K562 (cell line): Measurements from ENCODE around the gene VENTX.

Experiments used
- CHCHD3 ChIP-seq: fragments of 250-450 bp; sonication (Bioruptor Pico); IDR thresholded peaks from 2 replicates; pipeline ENCODE4 v2.1.2; 2022; ENCODE audit warnings: mild to moderate bottlenecking
- CTCF ChIP-seq, 3 experiments: IDR thresholded peaks in 2 of 3; conservative IDR thresholded peaks in 1 of 3; 2 replicates each; pipeline ENCODE4 v1.5.1; 2011 to 2012; ENCODE audit warnings: low read length in 3 of 3, mild to moderate bottlenecking in 3 of 3, control low read depth in 2 of 3, improper control_type of control experiment in 1 of 3, inconsistent platforms in 1 of 3, low read depth in 1 of 3, mixed read lengths in 1 of 3, moderate library complexity in 1 of 3; ENCODE audit not compliant: insufficient read depth in 2 of 3
- ETV1 ChIP-seq: fragments of 450-650 bp; conservative IDR thresholded peaks from 2 replicates; pipeline ENCODE4 v1.6.1; 2016; ENCODE audit warnings: missing genetic modification characterization, control low read depth, low read depth, missing compliant biosample characterization
- EWSR1 ChIP-seq: fragments of 450-650 bp; IDR thresholded peaks from 2 replicates; pipeline ENCODE4 v1.6.1; 2018; ENCODE audit warnings: borderline replicate concordance, mild to moderate bottlenecking, low read depth, moderate library complexity; ENCODE audit not compliant: partially characterized antibody
- FOXP4 ChIP-seq: sonication (generic); formaldehyde crosslinking; IDR thresholded peaks from 2 replicates; pipeline ENCODE4 v1.8.0; 2022; ENCODE audit warnings: mild to moderate bottlenecking, missing genetic modification reagents, borderline replicate concordance
- HCFC1 ChIP-seq: IDR thresholded peaks from 2 replicates; pipeline ENCODE4 v1.6.1; 2012; ENCODE audit warnings: low read depth, low read length, improper control_type of control experiment
- MEF2A ChIP-seq: IDR thresholded peaks from 2 replicates; pipeline ENCODE4 v1.6.1; 2011; ENCODE audit warnings: low read depth, mild to moderate bottlenecking, low read length, moderate library complexity; ENCODE audit not compliant: control insufficient read depth
- PBX2 ChIP-seq, 2 experiments: IDR thresholded peaks in 1 of 2; conservative IDR thresholded peaks in 1 of 2; 2 replicates each; pipeline ENCODE4 v1.6.1; 2016; ENCODE audit warnings: low read depth in 2 of 2, mild to moderate bottlenecking in 1 of 2, missing compliant biosample characterization in 1 of 2, missing genetic modification characterization in 1 of 2, moderate library complexity in 1 of 2
- SNRNP70 ChIP-seq: fragments of 200-400 bp; formaldehyde crosslinking; optimal IDR thresholded peaks from 2 replicates; pipeline ENCODE3; 2017; ENCODE audit warnings: low read depth, low read length
- TAF1 ChIP-seq: IDR thresholded peaks from 2 replicates; pipeline ENCODE4 v1.6.1; 2011; ENCODE audit warnings: mild to moderate bottlenecking, low read length, moderate library complexity; ENCODE audit not compliant: insufficient read depth, control insufficient read depth, severe bottlenecking; ENCODE audit errors: extremely low read depth
- ZNF592 ChIP-seq: fragments of 450-650 bp; IDR thresholded peaks from 2 replicates; pipeline ENCODE4 v1.6.1; 2017; ENCODE audit warnings: antibody characterized with exemption, mild to moderate bottlenecking
- ZNF778 ChIP-seq: fragments of 450-650 bp; formaldehyde crosslinking; IDR thresholded peaks from 2 replicates; pipeline ENCODE4 v1.4.0; 2020; ENCODE audit warnings: mild to moderate bottlenecking, moderate library complexity

GRCh38 chr10:133215586-133215985, 22.1 kb upstream of the VENTX start:
- no peak for TF ChIP-seq ETV1 (tag)
- TF ChIP-seq FOXP4 (CRISPR knock-in tag): no peak
- no peak for TF ChIP-seq HCFC1
- TF ChIP-seq EWSR1: no peak
- TF ChIP-seq SNRNP70: no peak
- no peak for TF ChIP-seq PBX2 (CRISPR knock-in tag; IDR thresholded peaks at IDR 0.05; ENCODE audit: low read depth)
- TF ChIP-seq PBX2 (tag; conservative IDR thresholded peaks at IDR 0.05; ENCODE audit: low read depth): no peak
- no peak for TF ChIP-seq MEF2A
- no peak for TF ChIP-seq ZNF778 (CRISPR knock-in tag)
- no peak for TF ChIP-seq ZNF592
- no peak for TF ChIP-seq CHCHD3 (CRISPR knock-in tag)
- no peak for TF ChIP-seq TAF1
- no peak for TF ChIP-seq CTCF (IDR thresholded peaks at IDR 0.05 in 2 of 3, conservative IDR thresholded peaks at IDR 0.05 in 1 of 3; ENCODE audit: insufficient read depth in 2 of 3, low read depth in 1 of 3, low read length in 3 of 3)
